ENCODE results near the gene MAEA.
"Not testable (repeated sequence)": the region's sequence is repeated elsewhere in the genome, so short reads cannot be mapped to it uniquely, and the experiment has no call there.

The MAEA gene

GRCh38 chr4:1285151-1285789, 4.4 kb upstream of the MAEA start:
- no peak for DNase-seq

GRCh38 chr4:1285790-1286553, 3.7 kb upstream of the MAEA start:
- no peak for DNase-seq

- DNase-seq = no peak
Observed at GRCh38 chr4:1288786-1289185, 905 bp upstream of the MAEA start.

GRCh38 chr4:1290165-1290977, 680 bp downstream of the MAEA start:
- no peak for DNase-seq

GRCh38 chr4:1291091-1291490, 1.4 kb downstream of the MAEA start:
- DNase-seq = no peak

- DNase-seq = no peak
Observed at GRCh38 chr4:1291996-1292702, 2.5 kb downstream of the MAEA start.

- DNase-seq = not testable (repeated sequence)
Observed at GRCh38 chr4:1292703-1293011, 3.0 kb downstream of the MAEA start.

- DNase-seq = no peak
Observed at GRCh38 chr4:1293531-1293941, 3.8 kb downstream of the MAEA start.

- DNase-seq = no peak
Observed at GRCh38 chr4:1293991-1294390, 4.3 kb downstream of the MAEA start.

GRCh38 chr4:1294424-1294823, 4.7 kb downstream of the MAEA start:
- no peak for DNase-seq

- no peak for DNase-seq
Observed at GRCh38 chr4:1294891-1295290, 5.2 kb downstream of the MAEA start.

- no peak for DNase-seq
Observed at GRCh38 chr4:1295405-1296055, 5.8 kb downstream of the MAEA start.

GRCh38 chr4:1296324-1297022, 6.8 kb downstream of the MAEA start:
- no peak for DNase-seq

GRCh38 chr4:1297023-1297395, 7.3 kb downstream of the MAEA start:
- DNase-seq = no peak

- DNase-seq = no peak
Observed at GRCh38 chr4:1297456-1298325, 8.0 kb downstream of the MAEA start.

- no peak for DNase-seq
Observed at GRCh38 chr4:1298461-1298860, 8.8 kb downstream of the MAEA start.

- no peak for DNase-seq
Observed at GRCh38 chr4:1299301-1299860, 9.7 kb downstream of the MAEA start.

- no peak for DNase-seq
Observed at GRCh38 chr4:1300466-1301455, 11.1 kb downstream of the MAEA start.

- no peak for DNase-seq
Observed at GRCh38 chr4:1302159-1302558, 12.5 kb downstream of the MAEA start.
